ENCODE measurements around the gene TCAP.

TCAP gene

GRCh38 chr17:39629898-39630297 is 35.3 kb upstream of the TCAP start:
- no peak for DNase-seq

GRCh38 chr17:39631403-39631802 is 33.7 kb upstream of the TCAP start:
- DNase-seq, result no peak

DNA sequence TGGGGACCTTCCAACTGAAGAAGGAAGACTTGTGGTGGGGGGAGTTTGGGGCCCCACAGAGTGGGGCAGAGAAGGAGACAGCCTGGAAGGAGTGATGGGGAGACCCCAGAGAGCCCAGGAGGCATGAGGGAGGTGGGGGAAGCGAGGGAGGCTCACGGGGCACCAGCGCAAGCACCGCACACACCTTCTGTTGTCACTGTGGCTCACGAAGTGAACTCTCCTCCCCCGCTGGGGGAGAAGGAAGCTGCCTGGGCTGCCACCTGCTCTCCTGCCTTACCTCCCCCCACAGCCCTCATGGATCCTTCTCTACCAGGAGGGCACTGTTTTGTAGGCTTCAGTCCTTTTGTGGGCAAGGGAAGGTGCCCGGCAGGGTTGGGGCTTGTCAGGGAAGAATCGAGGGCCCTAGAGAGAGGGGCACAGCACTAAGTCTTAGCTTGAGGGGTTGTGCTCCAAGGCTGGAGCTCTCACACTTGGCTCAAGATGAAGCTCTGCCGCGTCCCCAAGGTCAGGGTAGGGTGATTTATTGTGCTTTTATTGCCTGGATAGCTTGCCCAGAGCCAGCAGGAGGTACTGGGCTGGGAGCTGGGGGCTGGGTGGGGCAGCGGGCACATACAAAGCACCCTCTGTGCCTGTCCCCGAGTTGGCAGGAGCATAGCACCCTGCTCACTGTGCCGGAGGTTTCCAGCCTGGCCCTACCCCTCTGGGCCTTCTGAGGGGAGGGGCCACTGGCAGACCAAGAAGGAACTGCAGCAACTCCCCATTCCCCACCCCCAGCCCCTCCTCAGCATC is 32.8 kb upstream of the TCAP start:
- DNase-seq, result no peak

DNA sequence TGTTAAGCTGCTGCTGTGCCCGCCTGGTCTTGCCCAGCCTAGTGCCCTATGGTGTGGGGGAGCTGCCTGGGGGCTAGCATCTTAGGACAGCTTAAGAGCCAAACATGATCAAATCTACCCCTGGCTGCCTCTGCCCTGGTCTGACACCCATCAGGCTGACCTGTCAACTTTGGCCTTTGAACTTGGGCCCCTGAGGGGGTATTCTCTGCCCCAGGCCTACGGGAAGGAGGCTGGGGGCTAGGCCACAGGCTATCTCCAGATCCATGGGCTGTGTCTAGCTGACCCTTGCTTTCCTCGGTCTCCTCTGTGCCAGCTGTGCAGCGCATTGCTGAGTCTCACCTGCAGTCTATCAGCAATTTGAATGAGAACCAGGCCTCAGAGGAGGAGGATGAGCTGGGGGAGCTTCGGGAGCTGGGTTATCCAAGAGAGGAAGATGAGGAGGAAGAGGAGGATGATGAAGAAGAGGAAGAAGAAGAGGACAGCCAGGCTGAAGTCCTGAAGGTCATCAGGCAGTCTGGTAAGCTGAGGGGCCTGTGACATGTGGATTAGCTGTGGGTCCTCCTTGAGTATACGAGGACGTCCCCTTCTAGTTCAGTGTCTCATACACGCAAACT is 31.5 kb upstream of the TCAP start:
- DNase-seq, result no peak

DNA sequence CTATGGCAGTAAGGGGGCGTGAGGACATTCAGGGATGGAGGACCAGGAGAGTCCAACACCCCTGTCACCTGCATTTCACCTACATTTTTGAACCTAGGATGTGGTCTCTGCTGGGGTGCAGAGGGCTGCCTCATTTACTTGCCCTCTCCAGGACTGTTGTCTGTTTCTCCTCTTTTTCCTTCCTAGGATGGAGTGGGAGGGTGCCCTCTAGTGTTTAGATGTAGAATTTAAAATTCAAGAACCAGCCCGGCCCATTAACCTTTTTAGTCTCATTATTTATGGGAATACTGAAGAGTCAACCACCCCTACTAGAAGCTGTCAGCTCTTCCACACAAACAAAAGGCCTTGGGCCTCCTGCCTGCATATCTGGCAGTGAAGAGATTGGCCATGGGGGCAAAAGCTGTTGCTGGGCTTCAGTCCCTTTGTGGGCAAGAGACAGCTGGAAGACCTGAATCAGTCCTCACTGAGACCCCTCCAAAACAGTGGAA is 30.7 kb upstream of the TCAP start:
- DNase-seq, result peak in 1 of 2 donors; percentile 60

GRCh38 chr17:39635614-39636176 is 29.5 kb upstream of the TCAP start:
- DNase-seq, result no peak

DNA sequence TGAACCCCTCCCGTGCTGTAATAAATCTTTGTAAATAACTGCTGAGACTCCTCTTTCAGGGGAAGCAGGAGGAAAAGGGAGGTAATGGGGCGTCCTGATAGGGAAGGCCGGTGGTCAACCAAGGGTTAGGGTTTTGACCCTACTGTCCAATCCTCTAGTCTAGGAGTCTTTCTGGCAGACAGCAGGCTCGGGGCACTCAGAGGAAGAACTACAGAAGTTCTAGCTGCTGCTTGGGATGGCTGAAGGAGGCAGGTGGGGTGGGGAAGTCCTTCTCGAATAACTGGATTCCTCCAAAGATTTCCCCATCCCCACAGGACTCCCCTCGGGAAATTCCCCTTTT is 28.6 kb upstream of the TCAP start:
- no peak for DNase-seq

DNA sequence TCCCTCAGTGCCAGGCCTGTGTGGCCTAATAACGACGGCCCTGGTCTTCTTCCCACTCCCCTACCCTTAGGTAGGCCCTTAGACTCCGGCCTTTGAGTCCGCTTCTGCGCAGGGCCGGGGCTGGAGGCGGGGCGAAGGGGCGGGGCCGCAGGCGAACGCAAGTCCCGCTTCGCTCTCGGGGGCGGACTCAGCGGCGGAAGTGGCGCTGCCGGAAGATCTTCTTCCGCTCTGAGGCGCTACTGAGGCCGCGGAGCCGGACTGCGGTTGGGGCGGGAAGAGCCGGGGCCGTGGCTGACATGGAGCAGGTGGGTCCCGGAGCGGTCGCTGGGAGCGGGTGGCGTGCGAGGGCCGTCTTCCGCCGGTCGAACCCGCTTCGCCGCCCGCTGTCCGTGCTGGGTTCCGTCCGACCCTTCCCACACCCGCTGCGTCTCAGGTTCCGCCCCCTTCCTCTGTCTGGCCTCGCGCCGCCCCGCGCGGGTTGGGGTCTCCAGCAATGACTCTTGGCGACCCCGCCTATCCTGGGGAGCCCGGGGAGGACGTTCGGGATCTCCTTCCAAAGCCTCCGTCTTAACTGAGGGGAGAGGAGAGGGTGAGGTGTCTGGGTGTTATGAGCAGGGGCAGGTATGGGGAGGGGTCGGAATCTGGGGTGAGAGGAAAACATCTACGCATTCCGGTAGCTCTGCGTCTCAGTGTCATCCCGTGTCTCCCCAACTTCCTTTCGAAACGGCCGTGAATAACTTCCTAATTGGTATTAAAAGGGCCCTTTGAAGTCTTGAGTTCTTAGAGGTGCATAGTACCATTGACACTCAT is 28.0 kb upstream of the TCAP start, which contains the start of gene STARD3:
STARD3 (plus strand) TSS at position 218 of the 810 bp plus-strand sequence. CDS start 16,388 bp downstream, outside the sequence.
- DNase-seq, result peak; percentile 89 to 92

DNA sequence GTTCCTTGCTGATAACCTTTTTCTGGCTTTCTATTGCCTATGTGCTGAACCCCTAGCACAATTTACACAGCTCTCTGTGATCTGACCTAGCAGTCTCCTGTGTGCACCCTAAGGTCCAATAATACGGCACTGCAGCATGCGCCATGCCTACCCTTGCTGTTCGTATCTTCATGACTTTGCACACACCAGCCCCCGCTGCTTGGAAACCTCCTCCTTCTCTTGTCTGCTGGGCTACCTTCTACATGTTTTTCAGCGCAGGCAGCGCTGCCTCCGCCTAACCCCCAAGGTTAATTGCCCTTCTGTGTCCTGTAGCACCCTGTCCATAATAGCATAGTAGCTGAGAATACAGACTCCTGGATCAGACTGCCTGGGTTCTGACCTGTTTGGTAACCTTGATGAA is 26.8 kb upstream of the TCAP start:
- no peak for DNase-seq

- no peak for DNase-seq
Measured at GRCh38 chr17:39639043-39639442, 26.1 kb upstream of the TCAP start.

- no peak for DNase-seq
Measured at GRCh38 chr17:39639566-39640458, 25.3 kb upstream of the TCAP start.

DNA sequence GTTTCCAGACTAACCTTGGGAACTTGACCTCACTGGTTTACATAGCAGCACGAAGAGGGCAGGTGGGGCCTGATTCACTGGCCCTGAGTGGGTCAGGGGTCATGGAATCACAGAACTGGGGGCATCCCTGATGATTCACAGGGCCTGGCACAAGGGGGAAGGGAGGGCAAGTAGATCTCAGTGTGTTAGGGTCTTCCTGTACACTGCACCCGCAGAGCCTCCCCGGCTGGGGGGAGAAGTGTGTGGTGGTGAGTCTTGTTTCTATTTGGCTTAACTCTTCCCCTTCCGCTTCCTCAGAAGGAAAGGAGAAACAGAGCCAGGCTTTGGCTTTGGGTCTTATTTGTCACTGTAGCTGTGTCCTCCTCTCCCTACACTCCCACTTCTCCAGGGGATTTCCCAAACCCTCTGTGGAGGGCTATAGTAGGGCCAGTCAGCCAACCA is 24.5 kb upstream of the TCAP start:
- DNase-seq, result no peak

GRCh38 chr17:39641097-39641496 is 24.1 kb upstream of the TCAP start:
- no peak for DNase-seq

DNA sequence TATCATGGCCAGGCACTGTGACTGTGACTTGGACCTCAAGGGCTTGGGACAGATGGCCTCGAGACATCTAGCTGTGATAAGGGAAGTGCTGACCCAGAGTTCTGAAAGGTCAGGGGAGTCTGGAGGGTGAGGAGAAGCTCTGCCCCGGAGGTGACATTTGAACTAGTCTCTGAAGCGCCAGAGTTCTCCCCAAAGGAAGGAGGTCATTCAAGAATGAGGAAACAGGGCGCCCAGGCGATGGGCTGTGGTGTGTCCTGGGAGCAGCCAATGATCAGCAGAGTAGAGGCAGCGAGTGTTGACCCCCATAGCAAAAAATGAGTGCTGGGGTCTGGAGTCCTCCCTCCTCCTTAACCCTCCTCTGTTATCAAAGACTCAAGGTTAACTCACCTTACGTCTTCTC is 23.3 kb upstream of the TCAP start:
- no peak for DNase-seq

- no peak for DNase-seq
Measured at GRCh38 chr17:39642291-39643074, 22.7 kb upstream of the TCAP start.

DNA sequence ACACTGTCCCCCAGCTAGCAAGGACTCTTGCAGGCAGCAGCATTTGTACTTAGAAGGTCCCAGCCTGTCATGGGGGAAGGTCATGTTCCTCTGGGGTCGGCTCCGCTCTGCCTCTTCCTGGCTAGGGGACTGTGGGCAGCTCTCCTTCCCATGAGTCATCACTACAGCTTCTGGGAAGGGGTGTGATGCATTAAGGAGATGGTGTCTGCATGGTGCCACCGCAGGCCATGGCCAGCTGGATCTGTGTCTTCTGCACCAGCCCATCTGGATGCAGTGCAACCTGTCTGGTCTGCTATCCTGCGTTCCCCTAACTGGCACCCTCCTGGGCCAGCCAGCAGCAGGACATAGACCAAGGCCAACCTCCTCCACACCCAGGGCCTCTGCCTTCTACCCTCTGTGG is 21.9 kb upstream of the TCAP start:
- no peak for DNase-seq

DNA sequence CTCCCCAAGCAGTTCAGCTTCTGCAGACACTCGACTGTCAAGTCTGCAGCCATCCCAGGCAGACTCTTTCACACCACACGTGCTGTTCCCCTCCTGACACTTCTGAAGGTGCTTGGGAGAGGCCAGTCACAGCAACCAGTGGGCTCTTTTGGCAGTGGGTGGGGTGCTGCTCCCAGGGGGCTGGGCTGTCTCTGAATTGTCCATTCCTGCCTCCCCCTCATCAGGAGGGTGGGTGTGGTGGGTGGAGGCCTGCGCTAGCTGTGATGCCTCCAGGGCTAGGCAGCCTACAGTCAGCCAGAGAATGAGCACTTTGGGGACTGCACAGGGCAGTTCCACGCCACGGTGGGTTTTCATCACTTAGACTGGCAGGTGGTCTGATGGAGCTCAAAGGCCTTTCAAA is 17.9 kb upstream of the TCAP start:
- no peak for DNase-seq

DNA sequence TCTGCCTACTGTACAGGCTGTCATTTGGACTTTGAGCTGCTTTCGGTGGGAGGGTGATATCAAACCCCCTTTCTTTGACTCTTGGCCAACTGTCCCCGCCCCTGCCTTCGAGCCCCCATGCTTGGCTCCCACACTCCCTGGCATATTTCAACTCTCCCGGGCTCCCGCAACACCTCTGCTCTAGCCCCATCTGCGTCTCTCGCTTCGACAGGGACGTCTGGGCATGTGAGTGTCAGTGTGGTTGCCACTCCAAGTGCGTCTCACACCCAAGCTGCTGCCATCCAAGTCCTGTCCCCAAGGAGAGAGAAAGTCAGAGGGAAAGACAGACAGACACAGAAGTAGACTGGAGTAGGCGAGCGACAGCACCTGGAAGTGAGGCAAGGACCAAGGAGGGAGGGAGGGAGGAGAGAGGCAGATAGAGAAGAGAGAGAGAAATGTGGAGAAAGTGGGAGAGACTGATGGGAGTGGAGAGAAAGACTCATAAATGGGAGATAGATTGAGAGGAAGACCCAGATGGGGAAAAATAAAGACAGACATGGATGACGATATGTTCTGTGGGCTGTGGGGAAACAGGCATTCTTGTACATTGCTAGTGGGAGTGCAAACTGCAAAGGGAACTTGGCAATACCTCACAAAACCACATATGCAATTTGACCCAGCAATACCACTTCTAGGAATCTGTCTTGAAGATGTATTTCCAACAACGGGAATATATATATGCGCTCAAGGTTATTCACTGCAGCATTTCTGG is 16.4 kb upstream of the TCAP start:
- no peak for DNase-seq

DNA sequence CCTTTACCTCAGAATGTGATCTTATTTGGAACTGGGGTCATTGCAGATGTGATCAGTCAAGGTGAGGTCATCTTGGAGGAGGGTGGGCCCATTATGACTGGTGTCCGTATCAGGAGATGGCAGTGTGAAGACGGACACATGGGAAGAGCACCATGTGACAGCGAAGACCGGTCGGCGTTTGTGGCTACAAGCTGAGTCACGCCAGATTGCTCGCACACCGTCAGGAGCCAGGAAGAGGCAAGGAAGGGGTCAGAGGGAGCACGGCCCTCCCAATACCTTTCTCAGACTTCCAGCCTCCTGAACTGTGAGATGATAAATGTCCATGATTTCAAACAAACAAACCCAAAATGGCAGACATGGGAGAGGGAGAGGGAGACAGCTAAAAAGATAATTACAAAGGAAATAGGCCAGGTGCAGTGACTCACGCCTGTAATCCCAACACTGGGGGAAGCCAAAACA is 15.0 kb upstream of the TCAP start:
- no peak for DNase-seq

GRCh38 chr17:39651923-39652586 is 13.1 kb upstream of the TCAP start:
- no peak for DNase-seq

All from CD4-positive, alpha-beta T cell treated with Interferon alpha-2 for 1 hour (primary cell).